IPS-20b (cell line): Measurements from ENCODE around the gene UNC50.

Experiments
- H3K27ac ChIP-seq: one replicate; pipeline ENCODE4 v1.5.1; 2013; ENCODE audit warnings: low read length
- H3K27me3 ChIP-seq: 2 replicates; pipeline ENCODE4 v1.6.1; 2013; ENCODE audit warnings: mild to moderate bottlenecking, low read length, inconsistent platforms; ENCODE audit not compliant: insufficient read depth
- H3K36me3 ChIP-seq: 2 replicates; pipeline ENCODE4 v1.6.1; 2013; ENCODE audit warnings: low read depth, mild to moderate bottlenecking, inconsistent platforms, low read length, moderate library complexity; ENCODE audit not compliant: insufficient read depth
- H3K4me1 ChIP-seq: 2 replicates; pipeline ENCODE4 v1.6.1; 2013; ENCODE audit warnings: mild to moderate bottlenecking, control low read depth, inconsistent platforms, low read length, moderate library complexity; ENCODE audit not compliant: insufficient read depth
- H3K4me3 ChIP-seq: 2 replicates; pipeline ENCODE4 v1.5.1; 2013; ENCODE audit warnings: mild to moderate bottlenecking, low read length, inconsistent platforms
- H3K9ac ChIP-seq: 2 replicates; pipeline ENCODE4 v1.6.1; 2013; ENCODE audit warnings: low read depth, mild to moderate bottlenecking, inconsistent platforms, low read length, moderate library complexity
- H3K9me3 ChIP-seq: 2 replicates; pipeline ENCODE4 v1.6.1; 2013; ENCODE audit warnings: mild to moderate bottlenecking, low read depth, low read length, inconsistent platforms; ENCODE audit not compliant: insufficient read depth

UNC50 gene

GRCh38 chr2:98578231-98578630, 30.2 kb upstream of the UNC50 start:
- Histone ChIP-seq H3K27me3 (no peaks in the 10 kb centered on the region), H3K4me1 (no peaks in the 10 kb centered on the region), H3K9me3 (no peaks in the 10 kb centered on the region), H3K9ac (no peak overlapping the region), H3K36me3 (peaks cover 53% of the 10 kb centered on the region), H3K27ac (no peak overlapping the region), H3K4me3 (no peak overlapping the region)

DNA sequence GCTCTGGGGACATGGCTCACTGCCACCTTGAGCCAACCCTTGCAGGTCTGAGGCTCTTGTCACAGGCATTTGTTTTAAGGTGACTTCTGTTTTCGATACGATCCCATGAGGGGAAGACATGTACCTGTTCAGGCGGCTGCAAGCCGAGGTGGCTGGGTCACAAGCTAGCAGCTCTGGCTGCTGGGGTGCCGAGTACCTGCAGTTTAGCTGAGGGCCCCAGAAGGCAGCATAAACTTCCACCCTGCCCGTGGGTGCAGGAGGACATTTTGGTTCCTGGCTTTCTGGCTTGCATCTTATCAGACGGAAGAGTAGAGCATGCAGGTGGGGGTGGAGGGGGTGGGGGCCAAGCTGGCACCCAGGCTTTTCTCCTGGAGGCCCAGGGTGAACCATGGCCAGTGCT, 28.5 kb upstream of the UNC50 start:
- no peaks in the 10 kb centered on the region for H3K4me1 ChIP-seq
- no peaks in the 10 kb centered on the region for H3K9me3 ChIP-seq
- no peak overlapping the region for H3K27ac ChIP-seq
- H3K4me3 ChIP-seq, result no peak overlapping the region
- H3K36me3 ChIP-seq, result peaks cover 56% of the 10 kb centered on the region
- H3K27me3 ChIP-seq, result no peaks in the 10 kb centered on the region
- H3K9ac ChIP-seq, result no peak overlapping the region

GRCh38 chr2:98580656-98581284, 27.6 kb upstream of the UNC50 start:
- Histone ChIP-seq H3K9ac (no peak overlapping the region), H3K36me3 (peaks cover 48% of the 10 kb centered on the region), H3K4me3 (no peak overlapping the region), H3K27me3 (no peaks in the 10 kb centered on the region), H3K27ac (no peak overlapping the region), H3K4me1 (no peaks in the 10 kb centered on the region), H3K9me3 (no peaks in the 10 kb centered on the region)

GRCh38 chr2:98582523-98582922, 25.9 kb upstream of the UNC50 start:
- Histone ChIP-seq H3K4me3 (no peak overlapping the region), H3K27me3 (no peaks in the 10 kb centered on the region), H3K9ac (no peak overlapping the region), H3K9me3 (no peaks in the 10 kb centered on the region), H3K4me1 (no peaks in the 10 kb centered on the region), H3K27ac (no peak overlapping the region), H3K36me3 (peaks cover 48% of the 10 kb centered on the region)

GRCh38 chr2:98583276-98583675, 25.1 kb upstream of the UNC50 start:
- Histone ChIP-seq H3K4me3 (no peak overlapping the region), H3K36me3 (peaks cover 43% of the 10 kb centered on the region), H3K27ac (no peak overlapping the region), H3K9ac (no peak overlapping the region), H3K9me3 (no peaks in the 10 kb centered on the region), H3K27me3 (no peaks in the 10 kb centered on the region), H3K4me1 (no peaks in the 10 kb centered on the region)

DNA sequence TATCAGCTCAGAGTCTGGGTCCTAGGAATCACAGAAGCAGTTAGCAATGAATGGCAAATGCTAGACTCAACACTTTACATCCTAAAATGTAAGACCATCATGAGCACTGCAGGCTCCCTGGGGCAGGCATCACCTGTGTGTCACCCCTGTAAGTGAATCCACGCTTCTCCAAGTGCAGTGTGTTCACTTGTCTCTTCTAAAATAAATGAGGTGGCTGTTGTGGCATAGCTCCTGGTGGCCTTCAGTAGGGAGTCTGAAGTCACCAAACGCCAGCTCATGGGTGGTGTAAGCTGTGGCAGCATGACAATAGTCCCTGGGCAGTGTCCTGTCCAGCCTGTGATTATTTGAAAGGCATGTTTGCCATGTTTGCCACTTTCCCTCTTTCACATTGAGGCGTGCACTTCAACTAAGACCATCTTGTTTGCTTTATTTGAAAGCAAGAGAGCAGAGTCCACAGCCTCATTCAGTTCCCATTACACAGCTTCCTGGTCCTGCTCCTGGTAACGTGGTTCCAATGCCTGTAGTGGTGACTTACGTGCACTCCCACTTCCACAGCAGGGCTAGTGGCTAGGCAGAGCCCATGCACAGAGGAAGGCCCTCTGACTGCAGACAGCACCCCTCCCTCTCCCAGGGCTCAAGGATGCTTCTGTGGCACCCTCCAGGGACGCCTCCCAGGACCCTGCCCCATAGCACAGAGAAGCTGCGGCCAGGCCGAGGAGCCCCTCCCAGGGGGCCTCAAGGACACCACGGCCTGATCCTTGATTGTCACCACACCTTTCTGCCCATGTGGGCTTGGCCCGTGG, 24.4 kb upstream of the UNC50 start:
- H3K27me3 ChIP-seq, result no peaks in the 10 kb centered on the region
- no peaks in the 10 kb centered on the region for H3K9me3 ChIP-seq
- H3K4me1 ChIP-seq, result no peaks in the 10 kb centered on the region
- H3K36me3 ChIP-seq, result peaks cover 42% of the 10 kb centered on the region
- no peak overlapping the region for H3K9ac ChIP-seq
- no peak overlapping the region for H3K4me3 ChIP-seq
- no peak overlapping the region for H3K27ac ChIP-seq

DNA sequence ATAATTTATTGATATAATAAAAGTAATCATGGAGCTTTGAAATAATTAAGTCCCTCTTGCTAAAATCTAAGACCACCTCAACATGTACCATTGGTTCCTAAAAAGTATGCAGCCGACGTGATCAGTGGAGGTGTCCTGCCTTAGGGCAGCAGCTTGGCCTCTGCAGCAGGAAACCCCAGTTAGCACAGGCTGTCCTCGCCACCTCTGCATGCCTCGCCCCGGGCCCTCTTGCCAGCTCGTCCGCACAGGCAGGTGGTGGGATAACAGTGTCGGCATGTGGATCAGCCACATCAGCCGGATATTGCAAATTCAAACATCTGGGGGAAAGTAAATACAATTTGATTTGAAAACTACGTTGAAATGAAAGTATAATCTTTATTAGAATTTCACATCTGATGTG, 23.0 kb upstream of the UNC50 start:
- Histone ChIP-seq H3K27me3 (no peaks in the 10 kb centered on the region), H3K9ac (no peak overlapping the region)

DNA sequence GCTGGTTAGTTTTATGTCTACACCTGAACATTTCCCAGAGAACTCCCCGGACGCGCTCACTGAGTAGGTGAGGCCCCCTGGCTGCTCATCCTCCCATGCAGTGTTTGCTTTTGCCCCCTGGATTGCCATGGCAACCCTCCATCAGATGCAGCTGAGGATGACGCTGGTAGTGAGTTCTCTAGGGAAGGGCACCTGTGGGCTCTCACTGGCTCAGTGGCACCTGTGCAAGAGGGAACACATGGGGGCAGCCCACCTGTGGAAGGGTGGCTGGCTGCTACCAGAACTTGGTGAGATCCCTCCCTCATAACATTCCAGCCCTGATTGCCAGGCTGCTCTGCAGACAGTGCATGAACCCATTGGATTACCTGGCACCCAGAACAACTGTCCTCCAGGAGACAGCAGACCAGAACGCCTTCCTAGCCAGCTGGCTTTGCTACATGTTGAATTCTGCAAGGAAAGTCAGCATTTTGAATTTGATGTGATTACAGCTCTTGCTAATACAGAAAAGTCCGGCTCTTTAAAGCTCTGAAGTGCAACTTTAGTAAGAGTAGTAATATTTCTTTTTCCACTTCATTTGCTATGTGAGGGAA, 21.7 kb upstream of the UNC50 start:
- H3K9ac ChIP-seq, result no peak overlapping the region
- no peak overlapping the region for H3K4me3 ChIP-seq
- no peaks in the 10 kb centered on the region for H3K27me3 ChIP-seq
- H3K27ac ChIP-seq, result no peak overlapping the region
- H3K4me1 ChIP-seq, result no peaks in the 10 kb centered on the region
- H3K36me3 ChIP-seq, result peaks cover 36% of the 10 kb centered on the region
- H3K9me3 ChIP-seq, result no peaks in the 10 kb centered on the region

More for the DNA sequence above, 23.0 kb upstream of the UNC50 start:
- Histone ChIP-seq H3K27ac (no peak overlapping the region), H3K4me3 (no peak overlapping the region), H3K36me3 (peaks cover 38% of the 10 kb centered on the region), H3K4me1 (no peaks in the 10 kb centered on the region), H3K9me3 (no peaks in the 10 kb centered on the region)

DNA sequence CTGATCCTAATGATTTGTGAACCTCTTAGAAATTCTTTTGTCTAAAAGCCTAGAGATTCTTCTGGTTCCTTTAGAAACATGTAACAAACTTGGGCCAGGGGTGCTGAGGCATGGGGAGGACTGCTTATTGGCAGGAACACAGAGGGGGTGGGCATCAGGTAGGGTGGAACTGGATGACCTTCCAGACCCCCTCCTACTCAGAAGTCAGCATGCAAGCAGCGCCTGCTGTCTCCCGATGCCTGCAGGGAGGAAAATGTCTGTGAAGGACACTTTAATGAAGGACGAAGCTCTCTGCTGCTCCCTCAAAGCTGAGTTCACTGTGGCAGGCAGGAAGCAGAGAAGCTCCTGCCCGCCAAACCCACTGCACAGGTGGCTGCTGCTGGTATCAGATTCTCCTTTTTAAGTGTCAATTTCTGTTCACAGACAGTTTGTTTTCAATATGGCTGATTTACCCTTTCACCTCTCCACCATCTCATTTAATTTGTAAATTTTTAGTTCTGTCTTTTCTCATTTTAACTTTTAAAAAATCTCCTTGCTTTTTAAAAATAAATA, 19.4 kb upstream of the UNC50 start:
- no peaks in the 10 kb centered on the region for H3K4me1 ChIP-seq
- H3K27ac ChIP-seq, result no peak overlapping the region
- H3K9ac ChIP-seq, result no peak overlapping the region
- H3K4me3 ChIP-seq, result no peak overlapping the region
- peaks cover 19% of the 10 kb centered on the region for H3K36me3 ChIP-seq
- H3K9me3 ChIP-seq, result peaks cover 2% of the 10 kb centered on the region; the same call in 1 of the 2 replicates
- H3K27me3 ChIP-seq, result no peaks in the 10 kb centered on the region

DNA sequence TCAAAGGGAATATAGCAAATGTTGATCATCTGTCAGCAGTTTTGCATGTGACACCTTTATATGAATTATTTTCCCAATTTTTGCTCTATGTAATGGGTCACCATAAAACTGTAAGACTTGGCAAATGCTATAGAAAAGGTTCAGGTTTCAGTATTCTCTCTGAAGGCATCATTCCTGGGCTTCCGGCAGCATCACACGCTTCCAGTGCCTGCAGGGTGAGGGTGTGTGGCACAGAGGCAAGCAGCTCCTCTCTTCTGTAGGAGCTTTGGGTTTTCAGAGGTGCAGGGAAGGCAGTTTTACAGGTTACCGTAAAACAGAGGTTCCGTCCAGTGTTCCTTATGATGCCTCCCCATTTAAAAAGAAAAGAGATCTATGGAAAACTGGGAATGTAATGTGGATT, 18.9 kb upstream of the UNC50 start:
- H3K9ac ChIP-seq, result no peak overlapping the region
- H3K9me3 ChIP-seq, result peaks cover 6% of the 10 kb centered on the region; the same call in 1 of the 2 replicates
- H3K4me1 ChIP-seq, result no peaks in the 10 kb centered on the region
- H3K27me3 ChIP-seq, result no peaks in the 10 kb centered on the region
- no peak overlapping the region for H3K4me3 ChIP-seq
- no peak overlapping the region for H3K27ac ChIP-seq
- H3K36me3 ChIP-seq, result peaks cover 16% of the 10 kb centered on the region; the same call in 1 of the 2 replicates

- H3K4me1 ChIP-seq, result no peaks in the 10 kb centered on the region
- peaks cover 11% of the 10 kb centered on the region; the same call in 1 of the 2 replicates for H3K36me3 ChIP-seq
Measured at GRCh38 chr2:98592565-98592964, 15.8 kb upstream of the UNC50 start.

More at GRCh38 chr2:98592565-98592964, 15.8 kb upstream of the UNC50 start:
- Histone ChIP-seq H3K27ac (no peak overlapping the region), H3K9ac (no peak overlapping the region), H3K27me3 (no peaks in the 10 kb centered on the region), H3K9me3 (peaks cover 6% of the 10 kb centered on the region; the same call in 1 of the 2 replicates), H3K4me3 (no peak overlapping the region)
